ENCODE data around the gene CTNNA1. TPM values are rescaled to one million over a fixed set of nuclear protein-coding genes. Genes with fewer than 3 reads are reported as not detected.
"Not testable (repeated sequence)": the region's sequence is repeated elsewhere in the genome, so short reads cannot be mapped to it uniquely, and the experiment has no call there.

Gene CTNNA1
- total RNA-seq, 2 experiments from 2014 or later = 58.1 to 69.7 TPM

DNA sequence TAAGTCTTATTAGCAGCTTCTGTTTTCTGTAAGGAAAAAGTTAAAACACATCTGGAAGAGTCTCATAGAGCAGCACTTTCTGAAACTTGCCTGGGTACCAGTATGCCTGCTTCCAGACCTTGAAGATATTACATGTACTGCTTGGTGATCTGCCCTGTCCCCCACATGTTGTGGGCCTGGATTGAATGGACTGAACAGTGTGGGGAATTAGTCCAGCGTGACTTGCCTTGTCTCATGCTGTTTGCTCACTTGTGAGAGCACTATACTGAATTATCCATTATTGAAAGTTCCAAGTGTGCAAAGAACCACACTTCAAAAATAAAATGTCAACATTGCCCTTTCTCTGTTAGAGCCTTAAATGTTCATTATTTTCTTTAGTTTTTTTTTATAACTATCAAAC lies 8.9 kb downstream of the CTNNA1 start:
- no peak for DNase-seq
- peaks cover 19% of the 10 kb centered on the region for H3K9me3 Mint-ChIP-seq
- peaks cover 17% of the 10 kb centered on the region for H3K4me1 Mint-ChIP-seq
- H3K4me3 Mint-ChIP-seq = no peak overlapping the region
- H3K27ac Mint-ChIP-seq = no peak overlapping the region
- H3K27me3 Mint-ChIP-seq = peaks cover 48% of the 10 kb centered on the region
- H3K36me3 Mint-ChIP-seq = peaks cover 37% of the 10 kb centered on the region

DNA sequence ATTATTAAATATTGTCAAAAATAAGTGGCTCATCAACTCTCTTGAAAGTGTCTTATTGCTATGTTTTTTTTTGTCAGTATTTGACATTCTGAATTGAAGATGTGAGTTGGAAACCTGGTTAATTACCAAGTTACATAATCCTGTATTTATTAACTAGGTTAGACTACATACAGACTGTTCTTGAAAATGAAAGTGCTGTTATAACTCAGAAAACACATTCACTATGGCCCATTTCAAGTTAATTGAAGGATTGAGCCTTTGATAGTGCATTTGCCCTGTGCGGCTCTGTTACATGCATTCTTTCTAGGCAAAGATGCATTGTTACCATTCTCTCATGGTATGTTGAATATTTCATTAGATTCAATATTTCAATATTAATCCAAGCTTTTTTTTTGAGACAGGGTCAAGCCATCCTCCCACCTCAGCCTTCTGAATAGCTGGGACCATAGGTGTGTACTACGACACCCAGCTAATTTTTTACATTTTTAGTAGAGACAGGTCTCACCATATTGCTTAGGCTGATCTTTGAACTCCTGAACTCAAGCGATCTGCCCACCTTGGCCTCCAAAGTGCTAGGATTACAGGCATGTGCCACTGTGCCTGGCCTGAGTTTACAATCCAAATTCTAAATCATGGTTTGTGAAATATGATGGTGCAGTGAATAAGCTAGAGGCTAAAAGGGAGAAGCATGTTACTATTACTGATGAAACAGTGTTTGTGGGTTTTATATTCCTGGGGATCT lies 10.0 kb downstream of the CTNNA1 start:
- Mint-ChIP-seq H3K36me3 (peaks cover 31% of the 10 kb centered on the region), H3K27ac (no peak overlapping the region), H3K9me3 (peaks cover 12% of the 10 kb centered on the region), H3K27me3 (peaks cover 44% of the 10 kb centered on the region), H3K4me3 (no peak overlapping the region), H3K4me1 (peaks cover 17% of the 10 kb centered on the region)
- DNase-seq = no peak

DNA sequence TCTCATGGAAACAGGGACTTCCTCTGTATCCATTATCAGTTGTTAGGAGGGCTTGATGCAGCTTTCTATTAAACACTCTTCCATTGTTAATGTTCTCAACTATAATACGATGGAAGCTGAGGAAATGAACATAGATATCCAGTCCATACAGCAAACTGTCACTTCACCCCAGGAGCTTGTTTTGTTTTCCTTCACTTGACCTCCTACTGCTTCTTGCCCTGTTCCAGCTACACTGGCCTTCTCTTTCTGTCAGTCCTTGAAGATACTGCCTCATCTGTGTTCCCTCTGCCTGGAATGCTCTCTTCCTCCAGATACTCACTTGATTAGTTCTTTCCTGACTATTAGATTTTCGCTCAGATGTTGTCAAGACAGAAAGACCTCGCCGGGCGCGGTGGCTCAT lies 17.1 kb downstream of the CTNNA1 start:
- H3K27ac Mint-ChIP-seq = no peak overlapping the region
- no peak for DNase-seq
- H3K27me3 Mint-ChIP-seq = peaks cover 44% of the 10 kb centered on the region
- no peaks in the 10 kb centered on the region for H3K9me3 Mint-ChIP-seq
- H3K4me3 Mint-ChIP-seq = no peak overlapping the region
- H3K36me3 Mint-ChIP-seq = no peaks in the 10 kb centered on the region
- no peaks in the 10 kb centered on the region for H3K4me1 Mint-ChIP-seq

DNA sequence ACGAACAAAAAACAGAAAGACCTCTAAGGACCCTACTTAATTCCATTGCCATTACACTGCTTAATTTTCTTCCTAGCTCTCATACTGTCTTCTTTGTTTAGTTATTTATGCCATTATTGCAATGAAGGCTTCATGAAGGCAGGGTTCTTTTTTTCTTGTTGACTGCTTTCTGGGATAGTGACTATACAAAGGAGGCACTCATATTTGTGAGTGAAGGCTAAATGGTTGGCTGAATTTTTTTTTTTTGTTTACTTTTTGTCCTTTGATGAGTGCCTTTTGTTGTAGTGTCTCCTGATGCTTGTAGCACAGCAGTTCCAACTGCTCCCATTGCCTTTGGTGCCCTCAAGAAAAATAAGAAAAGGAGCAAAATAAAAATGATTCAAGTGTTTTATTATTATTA lies 17.8 kb downstream of the CTNNA1 start:
- H3K9me3 Mint-ChIP-seq = no peaks in the 10 kb centered on the region
- H3K4me1 Mint-ChIP-seq = no peaks in the 10 kb centered on the region
- no peak overlapping the region for H3K4me3 Mint-ChIP-seq
- H3K27me3 Mint-ChIP-seq = peaks cover 42% of the 10 kb centered on the region
- no peak overlapping the region for H3K27ac Mint-ChIP-seq
- DNase-seq = no peak
- no peaks in the 10 kb centered on the region for H3K36me3 Mint-ChIP-seq

DNA sequence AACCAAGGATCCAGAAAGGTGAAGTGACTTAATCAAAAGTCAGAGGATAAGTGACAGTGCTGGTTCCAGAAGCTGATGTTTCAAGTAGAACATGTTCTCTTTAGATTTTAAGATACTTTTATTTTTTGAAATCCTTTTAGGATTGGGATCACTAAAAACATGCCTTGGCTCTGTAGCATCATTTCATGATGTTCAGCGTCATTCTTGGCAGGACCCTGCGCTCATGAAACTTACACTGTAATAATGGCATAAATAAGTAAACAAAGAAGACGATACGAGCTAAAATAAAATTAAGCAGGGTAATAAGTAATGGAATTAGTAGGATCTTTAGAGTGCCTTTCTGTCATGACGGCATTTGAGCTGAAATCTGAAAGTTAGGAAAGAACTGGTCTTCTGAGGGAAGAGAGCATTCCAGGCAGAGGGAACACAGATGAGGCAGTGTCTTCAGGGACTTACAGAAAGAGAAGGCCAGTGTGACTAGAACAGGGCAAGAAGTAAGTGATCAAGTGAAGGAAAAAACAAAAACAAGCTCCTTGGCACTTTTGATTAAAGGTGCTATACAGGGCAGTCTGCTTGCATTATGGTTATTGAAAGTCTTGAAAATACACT lies 19.9 kb downstream of the CTNNA1 start:
- no peak overlapping the region for H3K27ac Mint-ChIP-seq
- no peak overlapping the region for H3K4me3 Mint-ChIP-seq
- DNase-seq = no peak

DNA sequence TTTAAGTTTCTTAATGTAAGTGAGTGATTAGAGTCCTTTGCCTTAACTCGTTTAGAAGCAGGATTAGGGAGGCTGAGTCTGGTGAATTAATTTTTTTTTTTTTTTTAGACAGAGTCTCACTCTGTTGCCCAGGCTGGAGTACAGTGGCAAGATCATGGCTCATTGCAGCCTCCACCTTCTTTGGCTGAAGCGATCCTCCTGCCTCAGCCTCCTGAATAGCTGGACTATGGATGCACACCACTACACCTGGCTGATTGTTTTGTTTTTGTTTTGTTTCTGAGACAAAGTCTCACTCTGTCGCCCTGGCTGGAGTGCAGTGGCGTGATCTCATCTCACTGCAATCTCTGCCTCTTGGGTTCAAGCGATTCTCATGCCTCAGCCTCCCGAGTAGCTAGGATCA lies 20.4 kb downstream of the CTNNA1 start:
- H3K36me3 Mint-ChIP-seq, H3K4me3 Mint-ChIP-seq, DNase-seq, H3K9me3 Mint-ChIP-seq, H3K27ac Mint-ChIP-seq, H3K4me1 Mint-ChIP-seq: not testable (repeated sequence)
- peaks cover 41% of the 10 kb centered on the region for H3K27me3 Mint-ChIP-seq

More for the DNA sequence above, 19.9 kb downstream of the CTNNA1 start:
- no peaks in the 10 kb centered on the region for H3K4me1 Mint-ChIP-seq
- H3K27me3 Mint-ChIP-seq = peaks cover 39% of the 10 kb centered on the region
- H3K9me3 Mint-ChIP-seq = no peaks in the 10 kb centered on the region
- H3K36me3 Mint-ChIP-seq = peaks cover 5% of the 10 kb centered on the region

DNA sequence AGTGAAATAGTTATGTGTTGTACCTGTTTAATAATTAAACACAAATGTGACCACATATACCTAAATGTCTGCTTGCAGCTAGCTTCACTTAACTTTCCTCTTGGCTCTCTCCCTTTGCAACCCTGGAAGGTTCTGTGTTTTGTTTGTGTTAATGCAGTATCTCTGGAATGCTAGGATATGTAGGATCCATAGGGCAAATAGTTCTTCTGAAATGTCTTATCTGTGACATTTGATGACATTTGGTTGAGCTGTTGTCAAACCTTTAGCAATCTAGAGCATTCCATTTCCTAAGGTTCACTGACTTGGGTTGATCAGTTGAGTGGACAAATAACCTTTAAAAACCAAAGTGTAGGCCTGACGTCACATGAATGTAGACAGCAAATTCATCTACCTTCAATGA lies 21.8 kb downstream of the CTNNA1 start:
- H3K4me1 Mint-ChIP-seq = no peaks in the 10 kb centered on the region
- peaks cover 2% of the 10 kb centered on the region for H3K9me3 Mint-ChIP-seq
- H3K36me3 Mint-ChIP-seq = peaks cover 8% of the 10 kb centered on the region
- no peak overlapping the region for H3K4me3 Mint-ChIP-seq
- no peak overlapping the region for H3K27ac Mint-ChIP-seq
- DNase-seq = no peak
- peaks cover 39% of the 10 kb centered on the region for H3K27me3 Mint-ChIP-seq

DNA sequence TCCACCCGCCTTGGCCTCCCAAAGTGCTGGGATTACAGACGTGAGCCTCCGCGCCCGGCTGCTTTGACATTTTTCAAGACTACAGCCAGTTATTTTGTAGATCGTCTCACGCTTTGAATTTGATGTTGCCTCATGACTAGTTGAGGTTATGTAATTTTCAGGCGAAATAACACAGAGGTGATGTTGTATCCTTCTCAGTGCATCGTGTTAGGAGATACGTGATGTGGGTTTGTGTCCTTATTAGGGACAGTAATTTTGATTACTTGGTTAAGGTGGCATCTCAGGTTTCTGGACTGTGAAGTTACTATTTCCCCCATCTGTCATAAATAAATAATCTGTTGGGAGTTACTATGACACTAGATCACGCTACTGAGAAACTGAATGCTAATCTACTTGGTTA lies 25.0 kb downstream of the CTNNA1 start:
- Mint-ChIP-seq H3K4me1 (no peaks in the 10 kb centered on the region), H3K27ac (no peak overlapping the region), H3K4me3 (no peak overlapping the region)

DNA sequence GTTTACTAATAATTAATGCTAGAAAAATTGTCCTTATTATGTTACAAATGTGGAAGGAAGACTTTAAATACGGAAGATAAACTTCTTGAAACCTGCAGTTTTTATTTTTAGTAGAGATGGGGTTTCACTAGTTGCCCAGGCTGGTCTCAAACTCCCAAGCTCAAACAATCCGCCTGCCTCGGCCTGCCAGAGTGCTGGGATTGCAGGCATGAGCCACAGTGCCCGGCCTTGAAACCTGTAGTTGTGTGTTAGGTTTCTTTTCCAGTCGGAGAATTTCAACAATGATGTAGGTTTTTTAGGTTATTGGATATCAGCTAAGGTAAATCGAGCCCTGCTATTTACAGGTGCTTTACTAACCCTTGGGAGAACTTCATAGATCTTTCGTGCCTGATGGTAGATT lies 30.8 kb downstream of the CTNNA1 start:
- H3K36me3 Mint-ChIP-seq = peaks cover 7% of the 10 kb centered on the region
- peaks cover 41% of the 10 kb centered on the region for H3K27me3 Mint-ChIP-seq
- H3K4me1 Mint-ChIP-seq = no peaks in the 10 kb centered on the region
- H3K9me3 Mint-ChIP-seq = no peaks in the 10 kb centered on the region
- H3K4me3 Mint-ChIP-seq = no peak overlapping the region
- no peak for DNase-seq
- no peak overlapping the region for H3K27ac Mint-ChIP-seq

More for the DNA sequence above, 25.0 kb downstream of the CTNNA1 start:
- Mint-ChIP-seq H3K27me3 (peaks cover 26% of the 10 kb centered on the region), H3K9me3 (peaks cover 2% of the 10 kb centered on the region), H3K36me3 (peaks cover 10% of the 10 kb centered on the region)
- DNase-seq = no peak

DNA sequence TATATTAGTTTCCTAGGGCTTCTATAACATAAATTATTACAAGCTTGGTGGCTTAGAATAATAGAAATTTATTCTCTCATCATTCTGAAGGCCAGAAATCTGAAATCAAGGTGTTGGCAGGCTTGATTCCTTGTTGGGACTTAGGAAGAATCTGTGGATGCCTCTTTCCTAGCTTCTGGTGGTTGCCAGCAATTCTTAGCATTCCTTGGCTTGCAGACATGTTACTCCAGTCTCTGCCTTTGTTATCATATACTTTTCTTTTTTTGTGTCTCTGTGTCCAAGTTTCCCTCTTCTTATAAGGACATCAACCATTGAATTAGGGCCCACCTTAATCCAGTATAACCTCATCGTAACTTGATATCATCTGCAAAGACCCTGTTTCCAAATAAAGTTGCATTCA lies 31.4 kb downstream of the CTNNA1 start:
- no peak for DNase-seq
- no peaks in the 10 kb centered on the region for H3K4me1 Mint-ChIP-seq
- peaks cover 7% of the 10 kb centered on the region for H3K36me3 Mint-ChIP-seq
- no peak overlapping the region for H3K27ac Mint-ChIP-seq
- peaks cover 46% of the 10 kb centered on the region for H3K27me3 Mint-ChIP-seq
- H3K9me3 Mint-ChIP-seq = no peaks in the 10 kb centered on the region
- no peak overlapping the region for H3K4me3 Mint-ChIP-seq

DNA sequence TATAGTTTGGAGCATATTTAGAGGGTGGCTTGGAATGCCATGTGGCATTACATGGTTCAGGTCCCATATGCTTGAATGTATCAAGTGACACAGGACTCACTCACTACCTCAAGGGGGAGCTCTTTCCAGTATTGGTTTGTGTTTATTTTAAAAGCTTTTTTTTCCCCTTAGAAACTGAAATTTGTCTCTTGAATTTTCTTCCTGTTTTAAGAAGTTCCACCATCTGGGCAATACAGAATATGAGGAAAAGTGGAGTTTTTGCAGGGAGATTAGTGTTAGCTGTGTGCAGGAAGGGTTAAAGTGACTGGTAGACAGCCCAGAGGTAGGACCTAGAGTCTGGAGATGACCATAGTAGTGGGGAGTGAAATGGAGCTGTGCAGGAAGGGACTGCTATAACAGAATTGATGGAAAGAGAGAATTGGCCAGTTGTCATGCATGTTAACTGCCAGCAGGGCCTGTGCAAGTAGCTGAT lies 36.6 kb downstream of the CTNNA1 start:
- DNase-seq = no peak
- H3K27me3 Mint-ChIP-seq = peaks cover 80% of the 10 kb centered on the region
- H3K4me1 Mint-ChIP-seq = peaks cover 26% of the 10 kb centered on the region
- no peak overlapping the region for H3K4me3 Mint-ChIP-seq
- no peak overlapping the region for H3K27ac Mint-ChIP-seq
- peaks cover 3% of the 10 kb centered on the region for H3K36me3 Mint-ChIP-seq
- H3K9me3 Mint-ChIP-seq = no peaks in the 10 kb centered on the region

DNA sequence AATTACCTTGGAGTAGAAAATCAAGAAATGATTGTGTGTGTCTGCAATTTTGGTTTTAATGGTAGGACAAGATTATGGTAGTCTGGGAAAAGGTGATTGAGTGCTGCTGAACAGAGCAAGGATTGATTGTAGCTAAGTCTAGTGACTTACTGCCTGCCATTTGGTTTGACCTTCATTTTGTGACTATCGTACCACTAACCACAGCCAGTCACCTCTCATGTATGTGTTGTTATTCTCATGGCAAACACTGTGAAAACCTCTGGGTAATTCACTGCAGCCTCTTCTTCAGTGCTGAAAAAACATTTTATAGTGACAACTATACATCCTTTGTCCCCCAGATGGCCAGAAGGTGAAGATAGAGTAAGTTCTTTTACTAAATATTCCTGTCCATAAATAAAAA lies 37.5 kb downstream of the CTNNA1 start:
- no peak for DNase-seq
- Mint-ChIP-seq H3K27me3 (peaks cover 85% of the 10 kb centered on the region), H3K9me3 (no peaks in the 10 kb centered on the region), H3K4me1 (peaks cover 26% of the 10 kb centered on the region), H3K4me3 (no peak overlapping the region), H3K36me3 (peaks cover 3% of the 10 kb centered on the region), H3K27ac (no peak overlapping the region)

DNA sequence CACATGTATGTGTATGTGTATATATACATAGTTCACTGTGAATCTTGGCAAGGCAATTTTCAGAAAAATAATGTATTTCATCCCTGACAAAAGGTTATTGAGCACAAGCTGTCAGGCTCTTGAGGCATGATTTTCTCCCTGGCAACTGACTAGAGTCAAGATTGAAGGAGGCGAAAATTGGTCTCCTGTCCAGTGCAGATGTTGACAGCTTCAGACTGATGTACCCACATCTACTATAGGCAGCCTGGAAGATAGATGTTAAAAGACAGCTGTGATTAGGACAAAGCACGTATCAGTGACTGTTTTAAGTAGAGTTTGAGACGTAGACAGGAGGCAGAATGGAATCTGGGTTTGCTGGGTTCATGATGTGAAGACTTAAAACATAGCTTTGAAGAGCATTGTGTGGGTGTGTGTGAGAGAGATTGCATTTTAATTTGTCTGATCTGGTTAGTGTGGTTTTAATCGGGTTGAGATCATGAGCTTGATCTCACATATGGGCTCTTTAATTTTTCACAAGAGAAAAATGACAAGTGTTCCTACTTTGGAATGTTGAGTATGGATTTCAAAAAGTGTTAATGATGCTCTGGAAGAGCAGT lies 39.1 kb downstream of the CTNNA1 start:
- H3K27ac Mint-ChIP-seq = no peak overlapping the region
- no peaks in the 10 kb centered on the region for H3K9me3 Mint-ChIP-seq
- no peak for DNase-seq
- no peak overlapping the region for H3K4me3 Mint-ChIP-seq
- no peaks in the 10 kb centered on the region for H3K36me3 Mint-ChIP-seq
- peaks cover 84% of the 10 kb centered on the region for H3K27me3 Mint-ChIP-seq
- H3K4me1 Mint-ChIP-seq = peaks cover 26% of the 10 kb centered on the region

DNA sequence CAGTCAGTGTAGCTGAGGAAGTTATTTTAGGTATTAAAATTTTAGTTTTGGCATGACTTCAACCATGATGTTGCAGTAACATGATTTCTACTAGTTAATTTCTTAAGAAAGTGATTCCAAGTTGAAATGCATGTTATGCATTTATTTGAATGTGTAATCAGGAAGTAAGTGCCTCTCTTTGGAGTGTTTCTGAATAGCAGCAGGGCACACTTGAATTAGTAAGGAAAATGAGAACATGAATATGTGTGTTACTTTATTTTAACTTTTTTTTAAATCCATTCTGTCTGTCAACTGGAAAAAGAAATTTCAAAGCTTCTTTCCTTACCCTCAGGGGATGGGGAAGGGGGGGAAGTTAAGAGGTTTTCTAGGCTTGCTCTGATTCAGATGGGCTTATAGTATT lies 40.4 kb downstream of the CTNNA1 start:
- H3K4me1 Mint-ChIP-seq = peaks cover 26% of the 10 kb centered on the region
- no peaks in the 10 kb centered on the region for H3K9me3 Mint-ChIP-seq
- H3K27me3 Mint-ChIP-seq = peaks cover 89% of the 10 kb centered on the region
- H3K36me3 Mint-ChIP-seq = no peaks in the 10 kb centered on the region
- H3K4me3 Mint-ChIP-seq = no peak overlapping the region
- no peak overlapping the region for H3K27ac Mint-ChIP-seq
- DNase-seq = no peak

DNA sequence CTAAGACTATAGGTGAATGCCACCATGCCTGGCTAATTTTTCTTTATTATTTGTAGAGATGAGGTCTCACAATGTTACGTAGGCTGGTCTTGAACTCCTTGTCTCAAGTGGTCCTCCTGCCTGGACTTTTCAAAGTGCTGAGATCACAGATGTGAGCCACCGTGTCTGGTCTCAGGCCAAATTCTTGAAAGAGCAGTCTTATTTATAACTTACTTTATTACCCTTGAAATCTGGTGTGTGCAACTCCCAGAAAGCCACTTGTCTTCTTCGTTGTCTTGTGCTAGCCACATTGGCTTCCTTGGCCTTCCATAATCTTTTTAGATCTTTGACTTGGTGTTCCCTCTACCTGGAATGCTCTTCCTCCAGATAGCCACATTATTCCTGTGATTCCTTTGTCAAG lies 50.1 kb downstream of the CTNNA1 start:
- Mint-ChIP-seq H3K27ac (no peak overlapping the region), H3K36me3 (peaks cover 7% of the 10 kb centered on the region), H3K4me3 (no peak overlapping the region), H3K9me3 (peaks cover 5% of the 10 kb centered on the region), H3K27me3 (peaks cover 70% of the 10 kb centered on the region), H3K4me1 (peaks cover 8% of the 10 kb centered on the region)
- DNase-seq = no peak

Measured in activated naive CD8-positive, alpha-beta T cell treated with anti-CD3 and anti-CD28 coated beads for 36 hours (primary cell).